ENCODE results near the gene PAN3.

The PAN3 gene

DNA sequence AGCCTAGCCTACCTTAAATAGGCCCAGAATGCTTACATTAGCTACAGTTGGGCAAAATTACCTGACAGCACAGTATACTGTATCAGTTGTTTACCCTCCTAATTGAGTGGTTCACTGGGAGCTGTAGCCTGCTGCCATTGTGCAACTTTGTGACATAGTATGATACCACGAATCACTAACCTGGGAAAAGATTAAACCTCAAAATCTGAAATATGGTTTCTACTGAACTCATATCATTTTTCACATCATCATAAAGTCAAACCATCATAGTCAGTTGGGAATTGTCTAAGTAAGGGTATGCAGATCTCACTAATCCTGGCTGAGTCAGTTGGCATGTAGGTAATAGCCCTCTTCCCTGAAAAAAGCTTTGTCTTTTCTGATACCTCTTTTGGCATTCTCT lies 9.2 kb downstream of the PAN3 start:
- TF ChIP-seq ZNF8 (CRISPR knock-in tag; IDR thresholded peaks at IDR 0.05) (no peak), PPARA (CRISPR knock-in tag; IDR thresholded peaks at IDR 0.05; ENCODE audit: borderline replicate concordance) (no peak), ZFP3 (CRISPR knock-in tag; IDR thresholded peaks at IDR 0.05) (no peak), OSR1 (CRISPR knock-in tag; IDR thresholded peaks at IDR 0.05) (no peak), RARB (CRISPR knock-in tag; IDR thresholded peaks at IDR 0.05) (no peak), ARNTL (CRISPR knock-in tag; IDR thresholded peaks at IDR 0.05; ENCODE audit: borderline replicate concordance, low read depth) (no peak), ZNF70 (CRISPR knock-in tag; IDR thresholded peaks at IDR 0.05) (no peak)
- TF ChIP-seq, protein P1, sequence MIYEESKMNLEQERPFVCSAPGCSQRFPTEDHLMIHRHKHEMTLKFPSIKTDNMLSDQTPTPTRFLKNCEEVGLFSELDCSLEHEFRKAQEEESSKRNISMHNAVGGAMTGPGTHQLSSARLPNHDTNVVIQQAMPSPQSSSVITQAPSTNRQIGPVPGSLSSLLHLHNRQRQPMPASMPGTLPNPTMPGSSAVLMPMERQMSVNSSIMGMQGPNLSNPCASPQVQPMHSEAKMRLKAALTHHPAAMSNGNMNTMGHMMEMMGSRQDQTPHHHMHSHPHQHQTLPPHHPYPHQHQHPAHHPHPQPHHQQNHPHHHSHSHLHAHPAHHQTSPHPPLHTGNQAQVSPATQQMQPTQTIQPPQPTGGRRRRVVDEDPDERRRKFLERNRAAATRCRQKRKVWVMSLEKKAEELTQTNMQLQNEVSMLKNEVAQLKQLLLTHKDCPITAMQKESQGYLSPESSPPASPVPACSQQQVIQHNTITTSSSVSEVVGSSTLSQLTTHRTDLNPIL (CRISPR knock-in tag; IDR thresholded peaks at IDR 0.05; ENCODE audit: low read depth): no peak
- TF ChIP-seq, protein P2, sequence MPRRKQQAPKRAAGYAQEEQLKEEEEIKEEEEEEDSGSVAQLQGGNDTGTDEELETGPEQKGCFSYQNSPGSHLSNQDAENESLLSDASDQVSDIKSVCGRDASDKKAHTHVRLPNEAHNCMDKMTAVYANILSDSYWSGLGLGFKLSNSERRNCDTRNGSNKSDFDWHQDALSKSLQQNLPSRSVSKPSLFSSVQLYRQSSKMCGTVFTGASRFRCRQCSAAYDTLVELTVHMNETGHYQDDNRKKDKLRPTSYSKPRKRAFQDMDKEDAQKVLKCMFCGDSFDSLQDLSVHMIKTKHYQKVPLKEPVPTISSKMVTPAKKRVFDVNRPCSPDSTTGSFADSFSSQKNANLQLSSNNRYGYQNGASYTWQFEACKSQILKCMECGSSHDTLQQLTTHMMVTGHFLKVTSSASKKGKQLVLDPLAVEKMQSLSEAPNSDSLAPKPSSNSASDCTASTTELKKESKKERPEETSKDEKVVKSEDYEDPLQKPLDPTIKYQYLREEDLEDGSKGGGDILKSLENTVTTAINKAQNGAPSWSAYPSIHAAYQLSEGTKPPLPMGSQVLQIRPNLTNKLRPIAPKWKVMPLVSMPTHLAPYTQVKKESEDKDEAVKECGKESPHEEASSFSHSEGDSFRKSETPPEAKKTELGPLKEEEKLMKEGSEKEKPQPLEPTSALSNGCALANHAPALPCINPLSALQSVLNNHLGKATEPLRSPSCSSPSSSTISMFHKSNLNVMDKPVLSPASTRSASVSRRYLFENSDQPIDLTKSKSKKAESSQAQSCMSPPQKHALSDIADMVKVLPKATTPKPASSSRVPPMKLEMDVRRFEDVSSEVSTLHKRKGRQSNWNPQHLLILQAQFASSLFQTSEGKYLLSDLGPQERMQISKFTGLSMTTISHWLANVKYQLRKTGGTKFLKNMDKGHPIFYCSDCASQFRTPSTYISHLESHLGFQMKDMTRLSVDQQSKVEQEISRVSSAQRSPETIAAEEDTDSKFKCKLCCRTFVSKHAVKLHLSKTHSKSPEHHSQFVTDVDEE (CRISPR knock-in tag; IDR thresholded peaks at IDR 0.05): no peak
- no peak for ATAC-seq

DNA sequence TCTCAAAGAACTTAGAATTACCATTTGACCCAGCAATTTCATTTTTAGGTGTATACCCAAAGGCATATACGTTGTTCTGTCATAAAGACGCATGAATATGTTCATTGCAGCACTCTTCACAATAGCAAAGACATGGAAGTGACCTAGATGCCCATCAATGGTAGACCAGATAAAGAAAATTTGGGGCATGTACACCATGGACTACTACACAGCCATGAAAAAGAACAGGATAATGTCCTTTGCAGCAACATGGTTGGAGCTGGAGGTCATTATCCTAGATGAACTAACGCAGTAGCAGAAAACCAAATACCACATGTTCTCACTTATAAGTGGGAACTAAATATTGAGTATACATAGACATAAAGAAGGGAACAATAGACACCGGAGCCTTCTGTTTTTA lies 20.7 kb downstream of the PAN3 start:
- ATAC-seq: no peak
- no peak for TF ChIP-seq PPARA (CRISPR knock-in tag; IDR thresholded peaks at IDR 0.05; ENCODE audit: borderline replicate concordance)
- TF ChIP-seq ZNF70 (CRISPR knock-in tag; IDR thresholded peaks at IDR 0.05): no peak
- TF ChIP-seq, protein P3, sequence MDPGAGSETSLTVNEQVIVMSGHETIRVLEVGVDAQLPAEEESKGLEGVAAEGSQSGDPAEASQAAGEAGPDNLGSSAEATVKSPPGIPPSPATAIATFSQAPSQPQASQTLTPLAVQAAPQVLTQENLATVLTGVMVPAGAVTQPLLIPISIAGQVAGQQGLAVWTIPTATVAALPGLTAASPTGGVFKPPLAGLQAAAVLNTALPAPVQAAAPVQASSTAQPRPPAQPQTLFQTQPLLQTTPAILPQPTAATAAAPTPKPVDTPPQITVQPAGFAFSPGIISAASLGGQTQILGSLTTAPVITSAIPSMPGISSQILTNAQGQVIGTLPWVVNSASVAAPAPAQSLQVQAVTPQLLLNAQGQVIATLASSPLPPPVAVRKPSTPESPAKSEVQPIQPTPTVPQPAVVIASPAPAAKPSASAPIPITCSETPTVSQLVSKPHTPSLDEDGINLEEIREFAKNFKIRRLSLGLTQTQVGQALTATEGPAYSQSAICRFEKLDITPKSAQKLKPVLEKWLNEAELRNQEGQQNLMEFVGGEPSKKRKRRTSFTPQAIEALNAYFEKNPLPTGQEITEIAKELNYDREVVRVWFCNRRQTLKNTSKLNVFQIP (CRISPR knock-in tag; IDR thresholded peaks at IDR 0.05; ENCODE audit: borderline replicate concordance, low read depth): no peak
- no peak for TF ChIP-seq GLIS3 (CRISPR knock-in tag; IDR thresholded peaks at IDR 0.05)
- TF ChIP-seq ZFP30 (CRISPR knock-in tag; IDR thresholded peaks at IDR 0.05): no peak
- no peak for TF ChIP-seq CSDC2 (CRISPR knock-in tag; IDR thresholded peaks at IDR 0.05)
- TF ChIP-seq TOX (CRISPR knock-in tag; IDR thresholded peaks at IDR 0.05; ENCODE audit: borderline replicate concordance): no peak
- no peak for TF ChIP-seq ZNF565 (CRISPR knock-in tag; conservative IDR thresholded peaks at IDR 0.05; ENCODE audit: low read depth)
- TF ChIP-seq BACH2 (CRISPR knock-in tag; IDR thresholded peaks at IDR 0.05; ENCODE audit: borderline replicate concordance): no peak
- no peak for TF ChIP-seq ESRRG (CRISPR knock-in tag; IDR thresholded peaks at IDR 0.05)
- no peak for TF ChIP-seq OSR1 (CRISPR knock-in tag; IDR thresholded peaks at IDR 0.05)
- TF ChIP-seq, protein P4, sequence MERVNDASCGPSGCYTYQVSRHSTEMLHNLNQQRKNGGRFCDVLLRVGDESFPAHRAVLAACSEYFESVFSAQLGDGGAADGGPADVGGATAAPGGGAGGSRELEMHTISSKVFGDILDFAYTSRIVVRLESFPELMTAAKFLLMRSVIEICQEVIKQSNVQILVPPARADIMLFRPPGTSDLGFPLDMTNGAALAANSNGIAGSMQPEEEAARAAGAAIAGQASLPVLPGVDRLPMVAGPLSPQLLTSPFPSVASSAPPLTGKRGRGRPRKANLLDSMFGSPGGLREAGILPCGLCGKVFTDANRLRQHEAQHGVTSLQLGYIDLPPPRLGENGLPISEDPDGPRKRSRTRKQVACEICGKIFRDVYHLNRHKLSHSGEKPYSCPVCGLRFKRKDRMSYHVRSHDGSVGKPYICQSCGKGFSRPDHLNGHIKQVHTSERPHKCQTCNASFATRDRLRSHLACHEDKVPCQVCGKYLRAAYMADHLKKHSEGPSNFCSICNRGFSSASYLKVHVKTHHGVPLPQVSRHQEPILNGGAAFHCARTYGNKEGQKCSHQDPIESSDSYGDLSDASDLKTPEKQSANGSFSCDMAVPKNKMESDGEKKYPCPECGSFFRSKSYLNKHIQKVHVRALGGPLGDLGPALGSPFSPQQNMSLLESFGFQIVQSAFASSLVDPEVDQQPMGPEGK (CRISPR knock-in tag; IDR thresholded peaks at IDR 0.05; ENCODE audit: borderline replicate concordance): no peak
- TF ChIP-seq, protein P1 (CRISPR knock-in tag; IDR thresholded peaks at IDR 0.05; ENCODE audit: low read depth): no peak
- no peak for TF ChIP-seq ZFP3 (CRISPR knock-in tag; IDR thresholded peaks at IDR 0.05)
- TF ChIP-seq, protein P5, sequence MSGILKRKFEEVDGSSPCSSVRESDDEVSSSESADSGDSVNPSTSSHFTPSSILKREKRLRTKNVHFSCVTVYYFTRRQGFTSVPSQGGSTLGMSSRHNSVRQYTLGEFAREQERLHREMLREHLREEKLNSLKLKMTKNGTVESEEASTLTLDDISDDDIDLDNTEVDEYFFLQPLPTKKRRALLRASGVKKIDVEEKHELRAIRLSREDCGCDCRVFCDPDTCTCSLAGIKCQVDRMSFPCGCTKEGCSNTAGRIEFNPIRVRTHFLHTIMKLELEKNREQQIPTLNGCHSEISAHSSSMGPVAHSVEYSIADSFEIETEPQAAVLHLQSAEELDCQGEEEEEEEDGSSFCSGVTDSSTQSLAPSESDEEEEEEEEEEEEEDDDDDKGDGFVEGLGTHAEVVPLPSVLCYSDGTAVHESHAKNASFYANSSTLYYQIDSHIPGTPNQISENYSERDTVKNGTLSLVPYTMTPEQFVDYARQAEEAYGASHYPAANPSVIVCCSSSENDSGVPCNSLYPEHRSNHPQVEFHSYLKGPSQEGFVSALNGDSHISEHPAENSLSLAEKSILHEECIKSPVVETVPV (CRISPR knock-in tag; IDR thresholded peaks at IDR 0.05): no peak
- no peak for TF ChIP-seq ZNF8 (CRISPR knock-in tag; IDR thresholded peaks at IDR 0.05)

DNA sequence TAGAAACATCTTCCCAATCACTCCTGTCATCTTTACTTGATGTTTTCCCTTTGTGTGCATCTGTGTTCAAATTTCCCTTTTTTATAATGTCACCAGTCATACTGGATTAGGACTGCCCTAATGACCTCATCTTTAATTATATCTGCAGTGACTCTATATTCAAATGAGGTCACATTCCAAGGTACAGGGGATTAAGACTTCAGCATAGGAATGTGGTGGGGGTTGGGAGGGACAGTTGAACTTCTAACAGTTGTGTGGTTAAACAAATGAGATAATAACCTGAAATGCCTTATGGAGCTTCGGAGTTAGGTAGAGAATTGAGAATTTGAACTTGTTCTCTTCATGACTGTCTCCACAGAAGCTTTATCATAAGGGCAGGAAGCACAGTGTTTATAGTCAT lies 23.0 kb downstream of the PAN3 start:
- ATAC-seq: 0 out of 3 replicates have a peak, but pooled peaks have one; percentile 28
- TF ChIP-seq ZNF8 (CRISPR knock-in tag; IDR thresholded peaks at IDR 0.05) (no peak), TCF4 (CRISPR knock-in tag; IDR thresholded peaks at IDR 0.05; ENCODE audit: borderline replicate concordance) (no peak), BACH2 (CRISPR knock-in tag; IDR thresholded peaks at IDR 0.05; ENCODE audit: borderline replicate concordance) (no peak), ZNF70 (CRISPR knock-in tag; IDR thresholded peaks at IDR 0.05) (no peak), ZC3H10 (CRISPR knock-in tag; IDR thresholded peaks at IDR 0.05) (no peak), ZFP30 (CRISPR knock-in tag; IDR thresholded peaks at IDR 0.05) (no peak), GLIS3 (CRISPR knock-in tag; IDR thresholded peaks at IDR 0.05) (no peak), ISL1 (CRISPR knock-in tag; IDR thresholded peaks at IDR 0.05) (no peak)
- TF ChIP-seq, protein P1 (CRISPR knock-in tag; IDR thresholded peaks at IDR 0.05; ENCODE audit: low read depth): no peak
- TF ChIP-seq, protein P4 (CRISPR knock-in tag; IDR thresholded peaks at IDR 0.05; ENCODE audit: borderline replicate concordance): no peak

All from SK-N-SH treated with all-trans-retinoic acid at 6 μM for 48 hours (cell line).